ENCODE results near the gene PGAM4. TPM values are rescaled to one million over a fixed set of nuclear protein-coding genes. Genes with fewer than 3 reads are reported as not detected.

Gene PGAM4
- under 1 TPM in 1 of 2 donors, not detected in 1; 0.77 TPM for total RNA-seq

- intact Hi-C loops (cut with DNase I) = no loop called here
These were observed at the start of gene PGAM4 for GRCh38 chrX:77969538-77969937. TSS of gene PGAM4 (minus strand) at chrX:77969638. CDS start at chrX:77969638, 0 bp downstream.

GRCh38 chrX:78011846-78012245 lies 42.4 kb upstream of the PGAM4 start:
- H3K36me3 ChIP-seq = no peaks in the 10 kb centered on the region
- intact Hi-C loops (cut with DNase I) = no loop called here

More at GRCh38 chrX:77969538-77969937, at the start of gene PGAM4:
- no peaks in the 10 kb centered on the region for H3K27me3 ChIP-seq
- no peaks in the 10 kb centered on the region for H3K4me1 ChIP-seq
- no peak within 1 kb of the TSS for H3K9ac ChIP-seq (ENCODE audit: low read depth in 2 of 2, low read length in 2 of 2)
- DNase-seq = no peak
- TF ChIP-seq, protein P1, sequence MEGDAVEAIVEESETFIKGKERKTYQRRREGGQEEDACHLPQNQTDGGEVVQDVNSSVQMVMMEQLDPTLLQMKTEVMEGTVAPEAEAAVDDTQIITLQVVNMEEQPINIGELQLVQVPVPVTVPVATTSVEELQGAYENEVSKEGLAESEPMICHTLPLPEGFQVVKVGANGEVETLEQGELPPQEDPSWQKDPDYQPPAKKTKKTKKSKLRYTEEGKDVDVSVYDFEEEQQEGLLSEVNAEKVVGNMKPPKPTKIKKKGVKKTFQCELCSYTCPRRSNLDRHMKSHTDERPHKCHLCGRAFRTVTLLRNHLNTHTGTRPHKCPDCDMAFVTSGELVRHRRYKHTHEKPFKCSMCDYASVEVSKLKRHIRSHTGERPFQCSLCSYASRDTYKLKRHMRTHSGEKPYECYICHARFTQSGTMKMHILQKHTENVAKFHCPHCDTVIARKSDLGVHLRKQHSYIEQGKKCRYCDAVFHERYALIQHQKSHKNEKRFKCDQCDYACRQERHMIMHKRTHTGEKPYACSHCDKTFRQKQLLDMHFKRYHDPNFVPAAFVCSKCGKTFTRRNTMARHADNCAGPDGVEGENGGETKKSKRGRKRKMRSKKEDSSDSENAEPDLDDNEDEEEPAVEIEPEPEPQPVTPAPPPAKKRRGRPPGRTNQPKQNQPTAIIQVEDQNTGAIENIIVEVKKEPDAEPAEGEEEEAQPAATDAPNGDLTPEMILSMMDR (IDR thresholded peaks at IDR 0.05) = no peak
- H3K9me3 ChIP-seq = no peaks in the 10 kb centered on the region
- no peak within 1 kb of the TSS for H3K27ac ChIP-seq
- H3K36me3 ChIP-seq = no peaks in the 10 kb centered on the region
- H3K4me3 ChIP-seq = no peak within 1 kb of the TSS

GRCh38 chrX:77979870-77980269 lies 10.4 kb upstream of the PGAM4 start:
- intact Hi-C loops (cut with DNase I) = no loop called here
- TF ChIP-seq, protein P1 (IDR thresholded peaks at IDR 0.05) = no peak

More at GRCh38 chrX:78011846-78012245, 42.4 kb upstream of the PGAM4 start:
- Histone ChIP-seq H3K9me3 (no peaks in the 10 kb centered on the region), H3K27ac (no peak overlapping the region), H3K9ac (ENCODE audit: low read depth in 2 of 2, low read length in 2 of 2) (no peak overlapping the region), H3K27me3 (no peaks in the 10 kb centered on the region), H3K4me3 (no peak overlapping the region), H3K4me1 (no peaks in the 10 kb centered on the region)
- TF ChIP-seq, protein P1 (IDR thresholded peaks at IDR 0.05) = no peak
- no peak for DNase-seq

DNA sequence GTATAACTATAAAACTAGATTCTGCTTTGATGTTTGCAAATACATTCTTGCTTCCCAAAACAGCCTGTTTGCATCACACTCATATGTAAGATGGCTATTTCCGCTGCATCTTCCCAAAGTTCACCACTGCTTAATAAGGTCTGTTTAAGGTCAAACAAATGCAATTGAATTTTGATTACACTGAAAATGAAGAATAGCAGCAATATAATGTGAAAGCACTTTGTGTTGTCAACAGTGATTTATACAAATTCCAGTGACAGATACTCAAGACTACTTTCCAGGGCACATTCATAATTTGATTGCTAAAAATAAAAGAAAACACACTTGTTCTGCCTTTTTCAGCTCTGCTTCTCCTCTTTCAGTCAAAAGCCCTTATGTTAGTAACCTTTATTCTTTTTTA lies 8.1 kb upstream of the PGAM4 start:
- Histone ChIP-seq H3K9me3 (no peaks in the 10 kb centered on the region), H3K27me3 (no peaks in the 10 kb centered on the region), H3K36me3 (no peaks in the 10 kb centered on the region), H3K4me1 (no peaks in the 10 kb centered on the region), H3K27ac (no peak overlapping the region), H3K9ac (ENCODE audit: low read depth in 2 of 2, low read length in 2 of 2) (no peak overlapping the region), H3K4me3 (no peak overlapping the region)
- no peak for DNase-seq
- TF ChIP-seq, protein P1 (IDR thresholded peaks at IDR 0.05) = no peak
- intact Hi-C loops (cut with DNase I) = no loop called here

More at GRCh38 chrX:77979870-77980269, 10.4 kb upstream of the PGAM4 start:
- no peaks in the 10 kb centered on the region for H3K36me3 ChIP-seq
- DNase-seq = no peak
- no peaks in the 10 kb centered on the region for H3K4me1 ChIP-seq
- H3K9me3 ChIP-seq = no peaks in the 10 kb centered on the region
- no peak overlapping the region for H3K9ac ChIP-seq (ENCODE audit: low read depth in 2 of 2, low read length in 2 of 2)
- no peaks in the 10 kb centered on the region for H3K27me3 ChIP-seq
- H3K4me3 ChIP-seq = no peak overlapping the region
- H3K27ac ChIP-seq = no peak overlapping the region

DNA sequence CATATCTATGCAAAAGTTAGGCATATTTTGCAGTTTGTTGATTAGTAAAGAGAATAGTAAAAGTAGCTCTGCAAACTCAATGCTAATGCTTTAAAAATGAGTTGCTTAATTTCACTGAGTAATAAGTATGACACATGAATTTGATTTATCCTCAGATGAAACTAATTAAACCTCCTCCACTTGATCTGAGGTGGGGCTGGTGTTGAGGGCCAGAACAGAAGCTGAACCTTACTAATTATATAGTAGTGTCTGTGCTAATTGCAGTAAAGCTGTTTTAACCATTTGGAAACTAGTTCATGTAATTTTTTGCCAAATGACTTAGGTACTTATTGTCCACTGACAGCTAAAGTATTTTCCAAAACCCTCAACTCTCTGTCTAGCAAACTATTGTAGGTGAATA lies 7.7 kb upstream of the PGAM4 start:
- Histone ChIP-seq H3K9me3 (no peaks in the 10 kb centered on the region), H3K4me1 (no peaks in the 10 kb centered on the region), H3K9ac (ENCODE audit: low read depth in 2 of 2, low read length in 2 of 2) (no peak overlapping the region), H3K27ac (no peak overlapping the region), H3K36me3 (no peaks in the 10 kb centered on the region), H3K27me3 (no peaks in the 10 kb centered on the region), H3K4me3 (no peak overlapping the region)
- TF ChIP-seq, protein P1 (IDR thresholded peaks at IDR 0.05) = no peak
- DNase-seq = no peak
- intact Hi-C loops (cut with DNase I) = no loop called here

All from colonic mucosa (tissue), 4 donors.